Measurements from ENCODE around the gene PHF14. TPM values are rescaled to one million over a fixed set of nuclear protein-coding genes. Genes with fewer than 3 reads are reported as not detected.
"Not testable (repeated sequence)": the region's sequence is repeated elsewhere in the genome, so short reads cannot be mapped to it uniquely, and the experiment has no call there.

PHF14 gene
- total RNA-seq, 1 donor from 2014 or later: 66.5 TPM

DNA sequence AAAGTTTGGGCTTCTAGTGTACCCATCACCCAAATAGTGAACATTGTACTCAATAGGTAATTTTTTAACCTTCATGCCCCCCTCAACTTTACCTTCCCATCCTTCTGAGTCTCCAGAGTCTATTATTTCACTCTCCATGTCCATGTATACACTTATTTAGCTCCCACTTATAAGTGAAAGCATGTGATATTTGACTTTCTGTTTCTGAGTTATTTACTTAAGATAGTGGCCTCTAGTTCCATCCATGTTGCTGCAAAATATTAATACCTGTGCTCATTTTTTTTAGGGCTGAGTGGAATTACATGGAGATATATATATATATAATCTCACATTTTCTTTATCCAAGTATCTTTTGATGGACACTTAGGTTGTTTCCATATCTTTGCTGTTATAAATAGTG is 21.1 kb upstream of the PHF14 start:
- H3K9me3 Mint-ChIP-seq: peaks cover 5% of the 10 kb centered on the region
- no peak for DNase-seq (ENCODE audit: extremely low spot score, unreplicated experiment)
- no peak overlapping the region for H3K27ac Mint-ChIP-seq
- H3K4me3 Mint-ChIP-seq: no peak overlapping the region
- no peaks in the 10 kb centered on the region for H3K27me3 Mint-ChIP-seq
- no peaks in the 10 kb centered on the region for H3K36me3 Mint-ChIP-seq
- no peaks in the 10 kb centered on the region for H3K4me1 Mint-ChIP-seq (ENCODE audit: unreplicated experiment)
- TF ChIP-seq, protein P1, sequence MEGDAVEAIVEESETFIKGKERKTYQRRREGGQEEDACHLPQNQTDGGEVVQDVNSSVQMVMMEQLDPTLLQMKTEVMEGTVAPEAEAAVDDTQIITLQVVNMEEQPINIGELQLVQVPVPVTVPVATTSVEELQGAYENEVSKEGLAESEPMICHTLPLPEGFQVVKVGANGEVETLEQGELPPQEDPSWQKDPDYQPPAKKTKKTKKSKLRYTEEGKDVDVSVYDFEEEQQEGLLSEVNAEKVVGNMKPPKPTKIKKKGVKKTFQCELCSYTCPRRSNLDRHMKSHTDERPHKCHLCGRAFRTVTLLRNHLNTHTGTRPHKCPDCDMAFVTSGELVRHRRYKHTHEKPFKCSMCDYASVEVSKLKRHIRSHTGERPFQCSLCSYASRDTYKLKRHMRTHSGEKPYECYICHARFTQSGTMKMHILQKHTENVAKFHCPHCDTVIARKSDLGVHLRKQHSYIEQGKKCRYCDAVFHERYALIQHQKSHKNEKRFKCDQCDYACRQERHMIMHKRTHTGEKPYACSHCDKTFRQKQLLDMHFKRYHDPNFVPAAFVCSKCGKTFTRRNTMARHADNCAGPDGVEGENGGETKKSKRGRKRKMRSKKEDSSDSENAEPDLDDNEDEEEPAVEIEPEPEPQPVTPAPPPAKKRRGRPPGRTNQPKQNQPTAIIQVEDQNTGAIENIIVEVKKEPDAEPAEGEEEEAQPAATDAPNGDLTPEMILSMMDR (conservative IDR thresholded peaks at IDR 0.05): no peak

DNA sequence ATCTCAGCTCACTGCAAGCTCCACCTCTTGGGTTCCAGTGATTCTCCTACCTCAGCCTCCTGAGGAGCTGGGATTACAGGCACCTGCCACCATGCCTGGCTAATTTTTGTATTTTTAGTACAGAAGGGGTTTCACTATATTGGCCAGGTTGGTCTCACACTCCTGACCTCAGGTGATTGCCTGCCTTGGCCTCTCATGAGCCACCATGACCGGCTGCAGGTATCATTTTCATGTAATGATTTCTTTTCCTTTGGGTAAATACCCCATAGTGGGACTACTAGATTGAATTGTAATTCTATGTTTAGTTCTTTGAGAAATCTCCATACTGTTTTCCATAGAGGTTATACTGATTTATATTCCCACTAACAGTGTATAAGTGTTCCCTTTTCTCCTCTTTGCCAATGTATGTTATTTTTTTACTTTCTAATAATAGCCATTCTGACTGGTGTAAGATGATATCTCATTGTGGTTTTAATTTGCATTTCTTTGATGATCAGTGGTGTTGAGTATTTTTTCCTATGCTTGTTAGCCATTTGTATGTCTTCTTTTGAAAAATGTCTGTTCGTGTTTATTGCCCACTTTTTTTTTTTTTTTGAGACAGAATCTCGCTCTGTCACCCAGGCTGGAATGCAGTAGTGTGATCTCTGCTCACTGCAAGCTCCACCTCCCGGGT is 20.5 kb upstream of the PHF14 start:
- H3K27ac Mint-ChIP-seq; H3K4me3 Mint-ChIP-seq; H3K9me3 Mint-ChIP-seq; DNase-seq (ENCODE audit: extremely low spot score, unreplicated experiment); H3K27me3 Mint-ChIP-seq; H3K36me3 Mint-ChIP-seq; H3K4me1 Mint-ChIP-seq (ENCODE audit: unreplicated experiment): not testable (repeated sequence)

DNA sequence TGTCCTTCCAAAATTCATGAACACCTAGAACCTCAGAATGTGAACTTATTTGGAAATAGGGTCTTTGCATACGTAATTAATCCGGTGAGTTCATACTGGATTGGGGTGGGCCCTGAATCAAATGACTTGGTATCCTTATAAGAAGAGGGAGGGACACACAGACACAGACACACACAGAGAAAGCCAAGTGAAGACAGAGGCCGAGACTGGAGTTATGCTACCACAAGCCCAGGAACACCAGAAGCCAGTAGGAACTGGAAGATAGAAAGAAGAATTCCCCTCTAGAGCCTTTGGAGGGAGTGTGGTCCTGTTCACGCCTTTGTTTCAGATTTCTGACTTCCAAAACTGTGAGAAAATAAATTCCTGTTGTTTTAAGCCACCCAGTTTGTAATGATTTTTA is 17.1 kb upstream of the PHF14 start:
- Mint-ChIP-seq H3K27ac (no peak overlapping the region), H3K27me3 (peaks cover 4% of the 10 kb centered on the region), H3K4me3 (no peak overlapping the region), H3K4me1 (ENCODE audit: unreplicated experiment) (no peaks in the 10 kb centered on the region), H3K36me3 (no peaks in the 10 kb centered on the region), H3K9me3 (no peaks in the 10 kb centered on the region)
- no peak for DNase-seq (ENCODE audit: extremely low spot score, unreplicated experiment)
- TF ChIP-seq, protein P1 (conservative IDR thresholded peaks at IDR 0.05): no peak

DNA sequence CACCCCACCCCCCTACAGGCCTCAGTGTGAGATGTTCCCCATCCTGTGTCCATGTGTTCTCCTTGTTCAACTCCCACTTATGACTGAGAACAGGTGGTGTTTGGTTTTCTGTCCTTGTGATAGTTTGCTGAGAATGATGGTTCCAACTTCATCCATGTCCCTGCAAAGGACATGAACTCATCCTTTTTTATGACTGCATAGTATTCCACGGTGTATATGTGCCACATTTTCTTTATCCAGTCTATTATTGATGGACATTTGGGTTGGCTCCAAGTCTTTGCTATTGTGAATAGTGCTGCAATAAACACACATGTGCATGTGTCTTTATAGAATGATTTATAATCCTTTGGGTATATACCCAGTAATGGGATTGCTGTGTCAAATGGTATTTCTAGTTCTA is 13.4 kb upstream of the PHF14 start:
- not testable (repeated sequence) for H3K27ac Mint-ChIP-seq; H3K9me3 Mint-ChIP-seq; H3K36me3 Mint-ChIP-seq; H3K4me1 Mint-ChIP-seq (ENCODE audit: unreplicated experiment); DNase-seq (ENCODE audit: extremely low spot score, unreplicated experiment); H3K4me3 Mint-ChIP-seq
- peaks cover 19% of the 10 kb centered on the region for H3K27me3 Mint-ChIP-seq

DNA sequence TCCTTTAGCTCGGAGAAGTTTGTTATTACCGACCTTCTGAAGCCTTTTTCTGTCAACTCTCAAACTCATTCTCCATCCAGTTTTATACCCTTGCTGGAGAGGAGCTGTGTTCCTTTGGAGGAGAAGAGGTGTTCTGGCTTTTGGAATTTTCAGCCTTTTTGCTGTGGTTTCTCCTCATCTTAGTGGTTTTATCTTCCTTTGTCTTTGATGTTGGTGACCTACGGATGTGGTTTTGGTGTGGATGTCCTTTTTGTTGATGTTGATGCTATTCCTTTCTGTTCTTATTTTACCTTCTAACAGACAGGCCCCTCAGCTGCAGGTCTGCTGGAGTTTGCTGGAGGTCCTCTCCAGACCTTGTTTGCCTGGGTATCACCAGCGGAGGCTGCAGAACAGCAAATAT is 8.7 kb upstream of the PHF14 start:
- H3K9me3 Mint-ChIP-seq; DNase-seq (ENCODE audit: extremely low spot score, unreplicated experiment); H3K4me3 Mint-ChIP-seq; H3K4me1 Mint-ChIP-seq (ENCODE audit: unreplicated experiment); H3K36me3 Mint-ChIP-seq; H3K27ac Mint-ChIP-seq: not testable (repeated sequence)
- peaks cover 19% of the 10 kb centered on the region for H3K27me3 Mint-ChIP-seq

DNA sequence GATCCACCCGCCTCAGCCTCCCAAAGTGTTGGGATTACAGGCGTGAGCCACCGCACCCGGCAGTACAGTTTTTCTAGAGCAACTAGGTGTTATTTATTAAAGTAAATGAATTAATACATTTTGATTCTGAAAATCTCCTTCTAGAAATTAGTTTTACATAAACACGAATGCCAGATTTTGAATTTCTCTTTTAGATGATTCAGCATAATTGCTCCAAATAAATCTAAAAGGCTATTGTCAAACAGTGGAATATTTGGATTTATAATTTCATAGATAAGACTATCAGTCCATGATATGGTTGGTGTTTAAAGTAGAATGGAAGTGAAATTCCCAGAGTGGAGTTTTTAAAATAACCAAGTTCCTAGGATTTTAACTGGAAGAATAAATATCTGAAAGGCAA is 1.5 kb upstream of the PHF14 start:
- H3K27me3 Mint-ChIP-seq: no peaks in the 10 kb centered on the region
- peak overlapping the region; percentile 96 for H3K4me3 Mint-ChIP-seq
- H3K9me3 Mint-ChIP-seq: no peaks in the 10 kb centered on the region
- peaks cover 21% of the 10 kb centered on the region for H3K4me1 Mint-ChIP-seq (ENCODE audit: unreplicated experiment)
- DNase-seq (ENCODE audit: extremely low spot score, unreplicated experiment): no peak
- peak overlapping the region; percentile 98 for H3K27ac Mint-ChIP-seq
- TF ChIP-seq, protein P1 (conservative IDR thresholded peaks at IDR 0.05): no peak
- peaks cover 15% of the 10 kb centered on the region for H3K36me3 Mint-ChIP-seq

DNA sequence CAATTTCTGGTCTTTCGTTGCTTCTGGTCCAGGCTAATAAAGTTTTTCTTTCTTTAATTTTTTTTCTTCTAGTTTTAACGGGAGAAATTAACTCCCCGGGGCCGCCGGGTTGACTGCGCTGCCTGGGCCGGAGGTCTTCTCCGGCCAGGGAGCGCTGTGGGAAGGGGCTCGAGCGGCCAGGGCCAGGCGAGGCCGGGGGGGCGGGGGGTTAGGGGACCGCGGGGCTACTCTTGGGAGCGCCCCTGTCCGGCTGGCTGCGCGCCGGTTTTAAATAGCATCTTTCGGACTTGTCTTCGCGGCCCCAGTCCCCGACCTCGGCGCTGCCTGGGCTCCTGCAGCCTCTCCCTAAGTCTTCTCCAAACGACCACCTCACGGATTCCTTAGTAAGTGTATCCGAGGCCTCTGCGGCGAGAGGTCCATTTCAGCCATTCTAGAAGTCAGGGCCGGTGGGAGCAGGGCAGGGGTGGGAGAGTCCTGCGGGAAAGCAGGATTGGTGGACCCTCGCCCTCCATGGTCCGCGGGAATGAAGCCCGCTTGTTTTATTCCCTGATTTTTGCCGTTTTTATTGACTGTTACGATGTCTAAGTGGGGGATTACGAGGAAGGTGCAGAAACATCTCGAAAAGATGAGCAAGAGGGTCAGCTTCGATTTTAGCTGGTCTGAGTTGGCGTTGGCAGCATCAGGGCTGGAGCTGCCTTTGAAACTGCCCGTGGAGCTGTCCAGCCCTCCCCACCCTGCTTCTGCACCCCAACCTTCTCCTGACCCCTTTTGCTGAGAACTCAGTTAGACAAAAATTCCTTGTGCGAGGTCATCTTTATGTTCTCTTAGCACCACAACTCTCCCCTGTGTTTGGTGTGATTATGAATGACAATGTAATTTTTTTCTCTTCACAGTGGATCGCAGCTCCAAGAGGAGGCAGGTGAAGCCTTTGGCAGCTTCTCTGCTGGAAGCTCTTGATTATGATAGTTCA is 555 bp downstream of the PHF14 start:
- no peak for DNase-seq (ENCODE audit: extremely low spot score, unreplicated experiment)
- Mint-ChIP-seq H3K27ac (peak overlapping the region; percentile 98), H3K36me3 (peaks cover 21% of the 10 kb centered on the region), H3K27me3 (no peaks in the 10 kb centered on the region), H3K4me1 (ENCODE audit: unreplicated experiment) (peaks cover 21% of the 10 kb centered on the region), H3K9me3 (no peaks in the 10 kb centered on the region), H3K4me3 (peak overlapping the region; percentile 96)
- TF ChIP-seq, protein P1 (conservative IDR thresholded peaks at IDR 0.05): no peak
